Mesenchymal stem cell (in vitro differentiated cells and primary cell): ENCODE measurements around the gene VAMP2.
A peak's percentile ranks its signal among the peaks of the same experiment; 100 is the strongest.

Source experiments
- DNase-seq: peaks from one replicate; pipeline ENCODE4 v3.0.0-alpha.2; 2013
- H2AFZ ChIP-seq: one replicate; pipeline ENCODE4 v1.6.1; 2013; ENCODE audit warnings: low read depth, mild to moderate bottlenecking, control low read depth, inconsistent platforms, low read length, moderate library complexity
- H2AK5ac ChIP-seq: 2 replicates; pipeline ENCODE4 v1.6.1; 2013; ENCODE audit warnings: low read length, moderate library complexity, mild to moderate bottlenecking, inconsistent platforms; ENCODE audit not compliant: severe bottlenecking
- H2BK120ac ChIP-seq: one replicate; pipeline ENCODE4 v1.6.1; 2013; ENCODE audit warnings: low read depth, mild to moderate bottlenecking, inconsistent platforms, low read length, moderate library complexity
- H2BK12ac ChIP-seq, 2 experiments: one replicate each; pipeline ENCODE4 v1.6.1; 2013; ENCODE audit warnings: inconsistent platforms in 2 of 2, low read length in 2 of 2, mild to moderate bottlenecking in 2 of 2, moderate library complexity in 2 of 2, control low read depth in 1 of 2
- H2BK15ac ChIP-seq: one replicate; pipeline ENCODE4 v1.6.1; 2013; ENCODE audit warnings: mild to moderate bottlenecking, low read depth, inconsistent platforms; ENCODE audit not compliant: poor library complexity, severe bottlenecking
- H2BK5ac ChIP-seq: 2 replicates; pipeline ENCODE4 v1.6.1; 2013; ENCODE audit warnings: low read depth, mild to moderate bottlenecking, low read length, control low read depth, inconsistent platforms; ENCODE audit not compliant: poor library complexity, severe bottlenecking
- H3K14ac ChIP-seq, 2 experiments: one replicate each; pipeline ENCODE4 v1.6.1; 2013; ENCODE audit warnings: inconsistent platforms in 2 of 2, low read length in 2 of 2, control low read depth in 1 of 2, mild to moderate bottlenecking in 1 of 2, moderate library complexity in 1 of 2
- H3K18ac ChIP-seq, 2 experiments: one replicate each; pipeline ENCODE4 v1.6.1; 2013; ENCODE audit warnings: inconsistent platforms in 2 of 2, low read length in 2 of 2, control low read depth in 1 of 2, low read depth in 1 of 2, mild to moderate bottlenecking in 1 of 2
- H3K23ac ChIP-seq, 2 experiments: one replicate each; pipeline ENCODE4 v1.6.1; 2013; ENCODE audit warnings: inconsistent platforms in 2 of 2, low read length in 2 of 2, mild to moderate bottlenecking in 2 of 2, moderate library complexity in 2 of 2, control low read depth in 1 of 2
- H3K27ac ChIP-seq: 2 replicates; pipeline ENCODE4 v1.5.1; 2013; ENCODE audit warnings: mild to moderate bottlenecking, moderate library complexity, low read length, control low read depth, inconsistent platforms; ENCODE audit not compliant: poor library complexity, severe bottlenecking
- H3K27me3 ChIP-seq, 2 experiments: 2 replicates each; pipeline versions ENCODE4 v1.6.1 to v1.7.0; 2013; ENCODE audit warnings: low read length in 2 of 2, mild to moderate bottlenecking in 2 of 2, moderate library complexity in 2 of 2, control low read depth in 1 of 2, inconsistent platforms in 1 of 2; ENCODE audit not compliant: control insufficient read depth in 1 of 2, insufficient read depth in 1 of 2
- H3K36me3 ChIP-seq, 2 experiments: 2 replicates each; pipeline versions ENCODE4 v1.6.1 to v1.7.0; 2013; ENCODE audit warnings: low read length in 2 of 2, control low read depth in 1 of 2, inconsistent platforms in 1 of 2, low read depth in 1 of 2, mild to moderate bottlenecking in 1 of 2; ENCODE audit not compliant: insufficient read depth in 2 of 2, control insufficient read depth in 1 of 2
- H3K4ac ChIP-seq, 2 experiments: one replicate each; pipeline ENCODE4 v1.6.1; 2013; ENCODE audit warnings: inconsistent platforms in 2 of 2, low read length in 2 of 2, mild to moderate bottlenecking in 2 of 2, moderate library complexity in 2 of 2, control low read depth in 1 of 2, low read depth in 1 of 2
- H3K4me1 ChIP-seq: 2 replicates; pipeline ENCODE4 v1.6.1; 2013; ENCODE audit warnings: low read depth, low read length, control low read depth; ENCODE audit not compliant: control insufficient read depth, insufficient read depth
- H3K4me2 ChIP-seq: 2 replicates; pipeline ENCODE4 v1.6.1; 2013; ENCODE audit warnings: low read length, mild to moderate bottlenecking, inconsistent platforms; ENCODE audit not compliant: poor library complexity, severe bottlenecking
- H3K4me3 ChIP-seq, 2 experiments: 2 replicates each; pipeline versions ENCODE4 v1.5.1 to v1.7.0; 2013; ENCODE audit warnings: low read length in 2 of 2, mild to moderate bottlenecking in 2 of 2, control low read depth in 1 of 2, low read depth in 1 of 2; ENCODE audit not compliant: insufficient read depth in 1 of 2
- H3K79me1 ChIP-seq: replicated peaks from 2 replicates; pipeline ENCODE4 v1.6.1; 2013; ENCODE audit warnings: mild to moderate bottlenecking, control low read depth, low read length, inconsistent platforms; ENCODE audit not compliant: poor library complexity, severe bottlenecking
- H3K9ac ChIP-seq: 2 replicates; pipeline ENCODE4 v1.7.0; 2013; ENCODE audit warnings: mild to moderate bottlenecking, low read length, moderate library complexity
- H3K9me3 ChIP-seq: 2 replicates; pipeline ENCODE4 v1.7.0; 2013; ENCODE audit warnings: mild to moderate bottlenecking, low read length; ENCODE audit not compliant: control insufficient read depth
- H4K8ac ChIP-seq: one replicate; pipeline ENCODE4 v1.6.1; 2013; ENCODE audit warnings: inconsistent platforms, mild to moderate bottlenecking, low read length, moderate library complexity
- H4K91ac ChIP-seq: one replicate; pipeline ENCODE4 v1.6.1; 2013; ENCODE audit warnings: mild to moderate bottlenecking, low read length, inconsistent platforms
- WGBS: methylation state at CpG from one replicate; pipeline ENCODE4 v1.1.7; 2013; ENCODE audit warnings: mixed read lengths; 5-methylcytosine and 5-hydroxymethylcytosine counted together

VAMP2 gene

DNA sequence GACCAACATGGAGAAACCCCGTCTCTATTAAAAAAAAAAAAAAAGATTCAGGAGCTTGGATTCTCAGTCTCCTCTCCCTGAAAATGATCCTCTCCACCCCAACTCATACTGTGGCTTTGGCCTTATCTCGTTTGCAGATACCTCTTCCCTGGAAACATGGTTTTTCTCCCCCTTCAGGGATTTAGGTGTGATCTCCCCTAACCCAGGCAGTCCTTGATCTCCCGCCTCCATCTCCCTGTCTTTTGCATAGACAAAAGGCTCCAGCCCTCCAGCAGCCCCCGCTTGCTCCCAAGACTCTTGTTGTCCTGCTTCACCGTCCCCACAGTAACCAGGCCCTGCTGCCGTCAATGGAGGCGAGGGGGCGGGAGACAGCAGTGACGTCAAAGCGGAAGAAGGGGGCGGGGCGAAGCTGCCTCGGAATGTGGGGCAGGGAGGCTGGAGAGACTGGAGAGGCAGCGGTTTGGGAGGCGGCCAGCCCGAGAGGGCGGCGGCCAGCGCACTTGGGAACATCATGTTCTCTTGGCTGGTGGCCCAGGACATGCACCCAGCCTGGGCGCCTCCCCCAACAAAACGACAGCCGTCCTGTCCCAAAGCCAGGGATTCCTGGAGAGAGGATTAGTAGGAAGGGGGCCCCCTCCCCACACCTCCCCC lies 8.7 kb downstream of the VAMP2 start:
- H2AFZ ChIP-seq = no peak overlapping the region
- DNase-seq = peak; percentile 99
- peak overlapping the region in 1 of 2 experiments; percentile 21 for H3K4ac ChIP-seq
- H3K18ac ChIP-seq = peak overlapping the region; percentile 77 to 92
- peak overlapping the region; percentile 73 for H2BK15ac ChIP-seq
- H2BK12ac ChIP-seq = peak overlapping the region; percentile 61 to 71
- no peak overlapping the region for H4K91ac ChIP-seq
- H3K79me1 ChIP-seq = peaks cover 30% of the 10 kb centered on the region
- peak overlapping the region; percentile 65 for H2BK120ac ChIP-seq
- no peak overlapping the region for H3K23ac ChIP-seq
- peak overlapping the region; percentile 89 for H3K27ac ChIP-seq
- H4K8ac ChIP-seq = peak overlapping the region; percentile 74
- peak overlapping the region; percentile 78 for H2BK5ac ChIP-seq
- H3K36me3 ChIP-seq = peaks cover 12 to 24% of the 10 kb centered on the region in 2 experiments
- no peak overlapping the region for H3K14ac ChIP-seq
- no peaks in the 10 kb centered on the region for H3K27me3 ChIP-seq
- peak overlapping the region; percentile 80 for H3K4me2 ChIP-seq
- peak overlapping the region; percentile 10 for H2AK5ac ChIP-seq
- no peaks in the 10 kb centered on the region for H3K9me3 ChIP-seq
- peak overlapping the region; percentile 98 for H3K9ac ChIP-seq
- H3K4me1 ChIP-seq = peaks cover 44% of the 10 kb centered on the region
- 2% methylated on average over 19 of the region's 22 CpGs for WGBS
- peak overlapping the region in 1 of 2 experiments; percentile 92 for H3K4me3 ChIP-seq

- H2AK5ac ChIP-seq = no peak overlapping the region
- H2BK120ac ChIP-seq = peak overlapping the region; percentile 22
- no peaks in the 10 kb centered on the region for H3K9me3 ChIP-seq
- H3K4ac ChIP-seq = peak overlapping the region in 1 of 2 experiments; percentile 71
- H2BK5ac ChIP-seq = no peak overlapping the region
- peak overlapping the region in 1 of 2 experiments; percentile 86 for H3K4me3 ChIP-seq
- H3K4me1 ChIP-seq = peaks cover 44% of the 10 kb centered on the region
- H4K91ac ChIP-seq = no peak overlapping the region
- H3K9ac ChIP-seq = peak overlapping the region; percentile 98
- H3K4me2 ChIP-seq = no peak overlapping the region
- no peak overlapping the region for H2BK12ac ChIP-seq
- 33% methylated on average over 13 of the region's 13 CpGs for WGBS
- peaks cover 16 to 27% of the 10 kb centered on the region in 2 experiments for H3K36me3 ChIP-seq
- peak; percentile 98 for DNase-seq
- peak overlapping the region in 1 of 2 experiments; percentile 40 for H3K18ac ChIP-seq
- no peak overlapping the region for H4K8ac ChIP-seq
- H3K79me1 ChIP-seq = peaks cover 31% of the 10 kb centered on the region
- peak overlapping the region; percentile 89 for H3K27ac ChIP-seq
- H3K27me3 ChIP-seq = no peaks in the 10 kb centered on the region
- peak overlapping the region; percentile 2 for H2BK15ac ChIP-seq
- no peak overlapping the region for H3K23ac ChIP-seq
- no peak overlapping the region for H2AFZ ChIP-seq
- no peak overlapping the region for H3K14ac ChIP-seq
Measured at GRCh38 chr17:8153525-8153956, 9.2 kb downstream of the VAMP2 start.

- peak overlapping the region; percentile 98 for H3K9ac ChIP-seq
- H3K4ac ChIP-seq = peak overlapping the region; percentile 22 to 27
- no peak overlapping the region for H3K14ac ChIP-seq
- no peak overlapping the region for H3K4me2 ChIP-seq
- peaks cover 21 to 27% of the 10 kb centered on the region in 2 experiments for H3K36me3 ChIP-seq
- H3K79me1 ChIP-seq = peaks cover 33% of the 10 kb centered on the region
- no peak overlapping the region for H4K8ac ChIP-seq
- peak overlapping the region in 1 of 2 experiments; percentile 86 for H3K4me3 ChIP-seq
- peak overlapping the region; percentile 30 for H2BK15ac ChIP-seq
- H2BK5ac ChIP-seq = no peak overlapping the region
- H2BK120ac ChIP-seq = peak overlapping the region; percentile 22
- peak overlapping the region; percentile 89 for H3K27ac ChIP-seq
- 80% methylated on average over 7 of the region's 7 CpGs for WGBS
- peak overlapping the region; percentile 62 to 94 for H2BK12ac ChIP-seq
- H3K27me3 ChIP-seq = no peaks in the 10 kb centered on the region
- H2AFZ ChIP-seq = no peak overlapping the region
- peak overlapping the region; percentile 35 to 71 for H3K18ac ChIP-seq
- no peak overlapping the region for H3K23ac ChIP-seq
- H3K4me1 ChIP-seq = peaks cover 44% of the 10 kb centered on the region
- peak overlapping the region; percentile 80 for H2AK5ac ChIP-seq
- no peak overlapping the region for H4K91ac ChIP-seq
- H3K9me3 ChIP-seq = no peaks in the 10 kb centered on the region
- no peak for DNase-seq
Measured at GRCh38 chr17:8153031-8153451, 9.7 kb downstream of the VAMP2 start.

GRCh38 chr17:8152112-8152775 lies 10.5 kb downstream of the VAMP2 start, which contains the start of gene PER1:
Gene PER1, minus strand, starts transcription at chr17:8152404. Its CDS starts 1,698 bp downstream, at chr17:8150706.
- peak within 1 kb of the TSS; percentile 93 for H4K91ac ChIP-seq
- peak within 1 kb of the TSS; percentile 93 to 94 for H2BK12ac ChIP-seq
- H3K4me1 ChIP-seq = peaks cover 44% of the 10 kb centered on the region
- WGBS = 10% methylated on average over 38 of the region's 42 CpGs
- H3K23ac ChIP-seq = peak within 1 kb of the TSS in 1 of 2 experiments; percentile 96
- peak within 1 kb of the TSS; percentile 95 for H3K4me2 ChIP-seq
- peak within 1 kb of the TSS; percentile 76 for H2BK120ac ChIP-seq
- peak within 1 kb of the TSS; percentile 80 for H2AK5ac ChIP-seq
- H3K9me3 ChIP-seq = no peaks in the 10 kb centered on the region
- H3K36me3 ChIP-seq = peaks cover 29 to 35% of the 10 kb centered on the region in 2 experiments
- H2BK5ac ChIP-seq = no peak within 1 kb of the TSS
- H3K27ac ChIP-seq = peak within 1 kb of the TSS; percentile 89
- H3K4me3 ChIP-seq = peak within 1 kb of the TSS; percentile 84 to 86
- peak within 1 kb of the TSS; percentile 45 to 96 for H3K14ac ChIP-seq
- peak within 1 kb of the TSS; percentile 81 to 88 for H3K4ac ChIP-seq
- H3K79me1 ChIP-seq = peaks cover 40% of the 10 kb centered on the region
- H3K27me3 ChIP-seq = no peaks in the 10 kb centered on the region
- H2AFZ ChIP-seq = no peak within 1 kb of the TSS
- peak within 1 kb of the TSS; percentile 96 for H2BK15ac ChIP-seq
- peak within 1 kb of the TSS; percentile 68 for H4K8ac ChIP-seq
- peak; percentile 97 for DNase-seq
- H3K9ac ChIP-seq = peak within 1 kb of the TSS; percentile 98
- peak within 1 kb of the TSS; percentile 96 to 98 for H3K18ac ChIP-seq
